Neuron (in vitro differentiated cells): ENCODE data around the gene RANBP2.

Source experiments
- H2AFZ ChIP-seq: one replicate; pipeline ENCODE4 v1.6.1; 2013; ENCODE audit warnings: low read depth, mild to moderate bottlenecking, inconsistent platforms, low read length, moderate library complexity
- H3K27me3 ChIP-seq: one replicate; pipeline ENCODE4 v1.6.1; 2013; ENCODE audit warnings: low read length; ENCODE audit not compliant: insufficient read depth
- H3K36me3 ChIP-seq: one replicate; pipeline ENCODE4 v1.6.1; 2013; ENCODE audit warnings: low read length; ENCODE audit not compliant: insufficient read depth
- H3K4me1 ChIP-seq: one replicate; pipeline ENCODE4 v1.6.1; 2013; ENCODE audit warnings: low read length; ENCODE audit not compliant: insufficient read depth
- H3K4me3 ChIP-seq: 2 replicates; pipeline ENCODE4 v1.5.1; 2013; ENCODE audit warnings: mild to moderate bottlenecking, low read length, moderate library complexity
- H3K9me3 ChIP-seq: one replicate; pipeline ENCODE4 v1.6.1; 2013; ENCODE audit warnings: low read length

RANBP2 gene

GRCh38 chr2:108803045-108803736 lies 83.9 kb downstream of the RANBP2 start:
- no peak overlapping the region for H2AFZ ChIP-seq
- no peaks in the 10 kb centered on the region for H3K4me1 ChIP-seq
- H3K27me3 ChIP-seq, result no peaks in the 10 kb centered on the region
- H3K9me3 ChIP-seq, result peaks cover 9% of the 10 kb centered on the region
- H3K4me3 ChIP-seq, result no peak overlapping the region
- peaks cover 59% of the 10 kb centered on the region for H3K36me3 ChIP-seq

DNA sequence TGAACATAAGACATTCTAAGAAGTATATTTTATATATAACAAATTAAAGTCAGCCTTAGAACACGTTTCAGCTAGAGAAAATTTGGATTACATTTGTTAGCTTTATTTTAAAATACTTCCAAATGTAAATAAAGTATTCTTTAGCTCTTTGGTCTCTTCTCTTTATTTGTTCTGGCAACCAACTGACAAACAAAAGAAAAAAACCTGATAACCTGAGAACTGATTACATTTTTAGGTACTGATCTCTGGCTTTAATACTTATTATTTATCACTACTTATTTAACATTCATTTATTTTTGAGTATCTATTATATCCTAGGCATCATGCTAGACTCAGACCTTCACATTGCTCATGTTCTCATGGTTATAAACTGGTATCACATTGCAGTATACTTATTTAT lies 85.8 kb downstream of the RANBP2 start:
- Histone ChIP-seq H3K9me3 (peaks cover 13% of the 10 kb centered on the region), H3K4me3 (no peak overlapping the region), H3K27me3 (no peaks in the 10 kb centered on the region), H3K4me1 (no peaks in the 10 kb centered on the region), H2AFZ (no peak overlapping the region), H3K36me3 (peaks cover 56% of the 10 kb centered on the region)

DNA sequence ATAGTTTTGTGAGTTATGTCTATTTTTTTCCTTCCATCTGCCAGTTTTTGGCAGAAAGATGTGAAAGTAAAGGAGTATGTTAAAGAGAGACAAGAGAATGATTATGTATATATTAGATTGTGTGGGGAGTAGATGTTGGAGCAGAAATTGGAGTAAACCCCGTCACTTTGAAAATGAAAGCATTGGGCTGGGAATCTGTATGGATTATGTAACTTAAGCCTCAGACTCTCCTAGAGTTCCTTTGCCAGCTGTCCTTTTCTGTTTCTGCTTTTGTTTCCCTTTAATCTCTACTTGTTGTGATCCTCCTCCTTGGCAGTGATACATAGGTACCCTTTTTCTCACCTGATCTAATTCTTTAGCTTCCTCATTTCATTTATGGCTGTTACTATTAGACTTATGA lies 86.5 kb downstream of the RANBP2 start:
- H3K9me3 ChIP-seq, result peaks cover 13% of the 10 kb centered on the region

DNA sequence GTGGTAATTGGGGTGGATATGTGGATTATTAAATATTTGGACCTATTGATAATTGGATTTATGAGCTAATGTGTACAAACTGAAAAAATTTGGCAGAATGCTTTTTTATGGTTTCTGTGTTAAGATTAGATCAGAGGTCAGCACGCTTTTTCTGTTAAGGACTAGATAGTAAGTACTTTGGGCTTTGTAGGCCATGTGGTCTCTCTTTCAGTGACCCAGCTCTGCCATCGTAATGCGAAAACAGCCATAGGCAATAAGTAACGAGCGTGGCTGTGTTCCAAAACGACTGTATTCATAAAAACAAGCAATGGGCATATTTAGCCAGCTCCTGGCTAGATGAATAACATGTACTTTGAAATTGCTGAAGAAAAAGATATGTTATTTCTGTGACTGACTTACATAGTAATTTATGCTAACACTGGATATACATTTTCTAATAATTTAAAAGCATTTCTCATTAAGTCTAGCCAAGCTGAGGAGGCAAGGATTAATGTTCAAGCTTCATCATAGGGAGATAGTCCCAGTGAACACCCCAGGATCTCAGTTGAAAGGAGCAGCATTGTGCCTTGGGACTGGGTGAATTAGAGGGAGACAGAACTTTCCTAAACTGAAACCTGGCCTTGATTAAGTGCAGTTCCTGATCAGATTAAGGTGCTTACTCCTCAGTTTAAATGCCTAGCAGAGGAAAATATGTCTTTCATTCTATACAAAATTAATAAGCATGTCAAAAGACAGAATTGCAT lies 87.3 kb downstream of the RANBP2 start:
- no peaks in the 10 kb centered on the region for H3K27me3 ChIP-seq
- peaks cover 13% of the 10 kb centered on the region for H3K9me3 ChIP-seq
- no peak overlapping the region for H3K4me3 ChIP-seq
- peaks cover 57% of the 10 kb centered on the region for H3K36me3 ChIP-seq
- no peaks in the 10 kb centered on the region for H3K4me1 ChIP-seq
- no peak overlapping the region for H2AFZ ChIP-seq

More for the DNA sequence above, 86.5 kb downstream of the RANBP2 start:
- Histone ChIP-seq H3K4me3 (no peak overlapping the region), H3K27me3 (no peaks in the 10 kb centered on the region), H2AFZ (no peak overlapping the region), H3K36me3 (peaks cover 53% of the 10 kb centered on the region), H3K4me1 (no peaks in the 10 kb centered on the region)

DNA sequence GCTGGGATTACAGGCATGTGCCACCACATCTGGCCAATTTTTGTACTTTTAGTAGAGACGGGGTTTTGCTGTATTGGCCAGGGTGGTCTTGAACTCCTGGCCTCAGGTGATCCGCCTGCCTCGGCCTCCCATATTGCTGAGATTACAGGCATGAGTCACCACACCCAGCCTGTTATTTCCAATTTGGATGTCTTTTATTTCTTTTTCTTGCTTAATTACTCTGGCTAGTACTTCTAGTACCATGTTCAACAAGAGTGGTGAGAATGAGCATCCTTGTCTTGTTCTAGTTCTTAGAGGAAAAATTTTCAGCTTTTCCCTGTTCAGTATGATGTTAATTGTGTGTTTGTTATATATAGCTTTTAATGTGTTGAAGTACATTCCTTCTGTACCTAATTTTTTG lies 90.7 kb downstream of the RANBP2 start:
- H3K9me3 ChIP-seq, result peaks cover 11% of the 10 kb centered on the region
- no peak overlapping the region for H3K4me3 ChIP-seq
- peaks cover 63% of the 10 kb centered on the region for H3K36me3 ChIP-seq
- no peak overlapping the region for H2AFZ ChIP-seq
- H3K4me1 ChIP-seq, result no peaks in the 10 kb centered on the region
- no peaks in the 10 kb centered on the region for H3K27me3 ChIP-seq

DNA sequence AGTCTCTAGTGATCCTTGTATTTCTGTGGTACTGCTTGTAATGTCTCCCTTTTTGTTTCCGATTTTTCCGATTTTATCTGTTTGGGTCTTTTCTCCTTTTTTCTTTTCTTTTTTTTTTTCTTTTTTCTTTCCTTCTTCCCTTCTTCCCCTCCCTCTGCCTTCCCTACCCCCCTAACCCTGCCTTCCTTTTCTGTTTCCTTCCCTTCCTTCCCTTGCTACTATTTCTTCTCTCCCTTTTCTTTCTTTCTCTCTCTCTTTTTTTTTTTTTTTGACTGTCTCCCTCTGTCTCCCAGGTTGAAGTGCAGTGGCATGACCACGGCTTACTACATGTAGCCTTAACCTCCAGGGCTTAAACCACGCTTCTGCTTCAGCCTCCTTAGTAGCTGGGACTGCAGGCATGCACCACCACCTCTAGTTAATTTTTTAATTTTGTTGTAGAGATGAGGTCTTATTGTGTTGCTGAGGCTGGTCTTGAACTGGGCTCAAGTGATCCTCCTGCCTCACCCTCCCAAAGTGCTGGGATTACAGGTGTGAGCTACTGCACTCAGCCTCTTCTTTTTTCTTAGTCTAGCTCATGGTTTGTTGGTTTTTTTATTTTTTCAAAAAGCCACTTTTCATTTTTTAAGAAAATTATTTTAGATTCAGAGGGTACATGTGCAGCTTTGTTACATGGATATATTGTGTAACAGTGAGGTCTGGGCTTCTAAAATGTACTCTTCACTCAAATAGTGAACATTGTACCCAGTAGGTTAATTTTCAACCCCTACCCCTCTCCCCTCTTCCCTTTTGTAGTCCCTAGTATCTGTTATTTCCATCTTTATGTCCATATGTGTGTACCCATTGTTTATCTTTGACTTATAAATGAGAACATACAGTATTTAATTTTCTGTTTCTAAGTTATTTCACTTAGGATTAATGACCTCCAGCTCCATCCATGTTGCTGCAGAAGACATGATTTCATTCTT lies 92.0 kb downstream of the RANBP2 start:
- Histone ChIP-seq H3K36me3 (peaks cover 60% of the 10 kb centered on the region), H3K9me3 (peaks cover 11% of the 10 kb centered on the region), H3K4me3 (no peak overlapping the region), H2AFZ (no peak overlapping the region), H3K27me3 (no peaks in the 10 kb centered on the region), H3K4me1 (no peaks in the 10 kb centered on the region)

DNA sequence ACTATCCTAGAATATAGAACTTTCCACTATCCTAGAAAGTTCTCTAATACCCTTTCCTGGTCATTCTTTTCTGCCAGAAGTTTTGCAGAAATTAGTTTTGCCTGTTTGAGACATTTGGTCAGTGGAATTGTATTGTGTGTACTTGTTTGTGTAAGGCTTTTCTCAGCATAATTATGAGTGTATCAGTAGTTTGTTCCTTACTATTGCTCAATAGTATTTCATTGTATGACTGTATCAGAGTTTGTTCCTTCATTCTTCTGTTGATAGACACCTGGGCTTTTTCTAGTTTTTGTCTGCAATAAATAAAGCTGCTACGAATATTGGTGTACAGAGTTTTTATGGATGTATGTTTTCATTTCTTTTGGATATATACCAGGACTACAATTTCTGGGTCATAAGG lies 94.5 kb downstream of the RANBP2 start:
- Histone ChIP-seq H3K9me3 (peaks cover 6% of the 10 kb centered on the region), H3K4me3 (no peak overlapping the region), H3K4me1 (no peaks in the 10 kb centered on the region), H3K27me3 (no peaks in the 10 kb centered on the region), H3K36me3 (peaks cover 57% of the 10 kb centered on the region), H2AFZ (no peak overlapping the region)

DNA sequence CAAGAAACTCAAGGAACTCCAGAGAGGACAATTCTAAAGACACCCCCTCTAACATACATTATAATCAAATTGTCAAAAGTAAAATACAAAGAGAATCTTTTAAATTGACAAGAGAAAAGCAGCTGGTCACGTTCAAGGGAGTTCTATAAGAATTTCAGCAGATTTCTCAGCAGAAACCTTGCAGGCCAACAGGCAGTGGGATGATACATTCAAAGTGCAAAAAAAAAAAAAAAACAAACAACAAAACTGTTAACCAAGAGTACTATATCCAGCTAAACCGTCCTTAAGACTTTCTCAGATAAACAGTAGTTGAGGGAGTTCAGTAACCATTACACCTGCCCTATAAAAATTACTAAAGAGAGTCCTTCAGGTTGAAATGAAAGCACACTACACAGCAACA lies 101.2 kb downstream of the RANBP2 start:
- Histone ChIP-seq H3K4me3 (no peak overlapping the region), H3K9me3 (peaks cover 17% of the 10 kb centered on the region), H3K4me1 (no peaks in the 10 kb centered on the region), H3K36me3 (peaks cover 54% of the 10 kb centered on the region), H2AFZ (no peak overlapping the region), H3K27me3 (no peaks in the 10 kb centered on the region)

DNA sequence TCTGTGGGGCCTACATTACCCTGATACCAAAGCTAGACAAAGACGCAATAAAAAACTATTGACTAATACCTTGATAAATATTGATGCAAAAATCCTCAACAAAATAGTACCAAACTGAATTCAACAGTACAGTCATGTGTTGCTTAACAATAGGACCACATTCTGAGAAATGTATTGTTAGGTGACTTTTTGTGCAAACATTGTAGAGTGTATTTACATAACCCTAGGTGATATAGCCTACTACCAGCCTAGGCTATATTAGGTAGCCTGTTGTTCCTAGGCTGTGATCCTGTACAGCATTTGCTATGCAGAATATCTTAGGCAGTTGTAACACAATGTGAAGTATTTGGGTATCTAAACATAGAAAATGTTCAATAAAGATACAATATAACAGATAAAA lies 104.0 kb downstream of the RANBP2 start:
- no peaks in the 10 kb centered on the region for H3K27me3 ChIP-seq
- H3K4me1 ChIP-seq, result no peaks in the 10 kb centered on the region
- no peak overlapping the region for H2AFZ ChIP-seq
- no peak overlapping the region for H3K4me3 ChIP-seq
- peaks cover 17% of the 10 kb centered on the region for H3K9me3 ChIP-seq
- peaks cover 31% of the 10 kb centered on the region for H3K36me3 ChIP-seq

- H3K27me3 ChIP-seq, result no peaks in the 10 kb centered on the region
- H3K4me3 ChIP-seq, result no peak overlapping the region
- peaks cover 10% of the 10 kb centered on the region for H3K9me3 ChIP-seq
- H3K36me3 ChIP-seq, result peaks cover 28% of the 10 kb centered on the region
- no peaks in the 10 kb centered on the region for H3K4me1 ChIP-seq
- no peak overlapping the region for H2AFZ ChIP-seq
These were observed 105.2 kb downstream of the RANBP2 start for GRCh38 chr2:108824316-108825070.

- H3K4me1 ChIP-seq, result no peaks in the 10 kb centered on the region
- peaks cover 21% of the 10 kb centered on the region for H3K36me3 ChIP-seq
- H3K27me3 ChIP-seq, result no peaks in the 10 kb centered on the region
- no peak overlapping the region for H2AFZ ChIP-seq
- peaks cover 4% of the 10 kb centered on the region for H3K9me3 ChIP-seq
- H3K4me3 ChIP-seq, result no peak overlapping the region
These were observed 106.0 kb downstream of the RANBP2 start for GRCh38 chr2:108825254-108825653.

GRCh38 chr2:108825736-108826135 lies 106.5 kb downstream of the RANBP2 start:
- Histone ChIP-seq H3K9me3 (no peaks in the 10 kb centered on the region), H3K36me3 (peaks cover 16% of the 10 kb centered on the region)

More at GRCh38 chr2:108825736-108826135, 106.5 kb downstream of the RANBP2 start:
- Histone ChIP-seq H3K4me3 (no peak overlapping the region), H2AFZ (no peak overlapping the region), H3K27me3 (no peaks in the 10 kb centered on the region), H3K4me1 (no peaks in the 10 kb centered on the region)
